DMS153 treated with DMSO at 0.1 percent for 48 hours (cell line): ENCODE results near the gene HIBADH.

Experiments
- DNase-seq: peaks from one replicate; lab custom pipeline; 2025; ENCODE audit not compliant: unreplicated experiment; lab: John Stamatoyannopoulos, UW

The HIBADH gene

DNA sequence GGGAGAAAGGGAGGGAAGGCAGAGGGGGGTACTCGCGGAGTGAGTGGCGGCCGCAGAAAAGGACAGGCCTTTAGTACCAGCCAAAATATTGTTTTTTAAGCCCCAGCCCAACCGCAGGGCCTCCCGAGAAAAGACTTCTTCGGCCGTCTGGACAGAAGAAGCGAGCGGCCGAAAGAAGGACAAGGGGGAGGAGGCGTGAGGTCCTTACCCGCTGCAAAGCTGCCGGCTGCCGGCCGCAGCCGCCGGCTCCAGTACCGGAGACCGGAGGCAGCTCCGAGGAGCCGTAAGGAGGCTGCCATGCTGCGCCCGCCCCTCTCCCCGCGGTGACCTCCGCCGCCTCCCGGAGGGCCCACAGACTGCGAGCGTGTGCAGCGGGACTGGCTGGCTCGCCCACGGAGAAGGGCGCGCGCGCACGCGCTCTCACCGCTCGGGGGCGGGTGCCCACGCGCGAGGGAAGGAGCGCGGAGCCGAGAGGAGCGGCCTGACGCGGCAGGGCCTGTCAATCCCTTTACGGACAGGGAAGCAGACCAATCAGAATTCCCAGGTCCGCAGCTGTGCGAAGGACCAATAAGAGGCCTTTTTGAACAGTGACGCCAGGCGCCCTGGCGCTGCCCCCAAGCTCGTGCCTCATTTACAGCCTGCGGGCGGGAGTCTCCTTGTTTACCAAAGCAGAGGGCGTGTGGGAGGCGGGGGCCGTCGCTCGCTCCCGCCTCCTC is at the start of gene HIBADH:
Gene HIBADH (minus strand): TSS at position 394 of the 716 bp plus-strand sequence. CDS start 95 bp downstream, at position 299.
- DNase-seq = peak; percentile 100

DNA sequence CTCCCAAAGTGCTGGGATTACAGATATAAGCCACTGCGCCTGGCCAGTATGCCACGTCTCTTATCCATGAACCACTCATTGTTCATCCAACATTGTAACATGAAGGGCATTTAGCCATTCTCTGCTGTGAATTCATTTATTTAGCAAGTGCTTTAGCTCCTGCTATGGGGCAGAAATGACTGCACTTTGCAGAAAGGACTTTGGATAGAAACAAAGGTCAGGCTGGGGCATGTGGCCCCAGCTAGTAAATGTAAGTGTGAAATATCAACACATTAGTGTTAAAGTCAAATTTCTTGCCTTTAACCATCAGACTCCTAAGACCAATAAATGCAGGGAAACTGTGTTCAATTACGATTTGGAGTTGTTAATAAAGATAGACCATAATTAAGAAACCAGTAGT is 49.5 kb upstream of the HIBADH start:
- DNase-seq = no peak

DNA sequence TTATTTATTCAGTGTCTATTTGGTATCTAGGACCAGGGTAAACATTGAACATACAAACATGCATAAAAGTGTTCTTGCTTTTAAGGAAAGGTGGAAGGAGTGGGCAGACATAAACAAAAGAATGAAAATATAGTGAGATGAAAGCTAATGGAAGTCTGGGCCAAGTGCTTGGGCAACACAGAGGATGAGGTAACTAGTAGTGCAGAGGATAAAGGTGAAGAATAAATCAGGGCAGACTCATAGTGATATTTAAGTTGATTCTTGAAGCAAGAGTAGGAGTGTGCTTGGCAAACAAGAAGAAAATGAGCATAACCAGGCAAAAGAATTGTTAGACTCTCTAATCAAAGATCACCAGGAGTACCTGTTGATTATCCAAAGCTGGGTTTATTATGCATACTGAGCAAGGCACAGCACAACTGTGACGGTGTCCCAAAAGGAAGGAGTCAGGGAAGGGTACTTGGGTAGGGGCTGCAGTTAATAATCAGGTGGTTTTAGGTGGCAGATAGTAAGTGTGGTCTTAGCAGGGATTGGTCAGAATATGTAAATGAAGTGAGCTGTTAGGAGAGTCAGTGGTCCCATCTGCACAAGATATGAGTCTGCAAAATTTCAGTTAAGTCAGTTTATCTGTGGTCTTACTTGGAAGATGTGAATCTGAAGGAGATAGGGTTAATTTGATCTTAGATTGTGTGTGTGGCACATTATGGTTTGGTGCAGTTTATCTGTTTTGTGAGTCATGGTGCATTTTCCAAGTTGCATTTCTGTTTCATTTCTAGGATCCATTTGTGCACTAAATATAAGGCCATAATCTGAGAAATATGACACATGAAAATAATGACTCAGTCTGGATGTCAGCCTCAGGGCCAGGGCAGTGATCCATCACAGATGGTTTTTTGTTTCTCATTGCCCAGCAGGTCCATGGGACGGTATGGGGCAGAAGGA is 46.7 kb upstream of the HIBADH start:
- no peak for DNase-seq

- DNase-seq = no peak
Observed at GRCh38 chr7:27708485-27708884, 45.8 kb upstream of the HIBADH start.

GRCh38 chr7:27705200-27705594 is 42.5 kb upstream of the HIBADH start:
- no peak for DNase-seq

GRCh38 chr7:27704422-27705199 is 41.9 kb upstream of the HIBADH start:
- no peak for DNase-seq

- DNase-seq = no peak
Observed at GRCh38 chr7:27703181-27703580, 40.5 kb upstream of the HIBADH start.

DNA sequence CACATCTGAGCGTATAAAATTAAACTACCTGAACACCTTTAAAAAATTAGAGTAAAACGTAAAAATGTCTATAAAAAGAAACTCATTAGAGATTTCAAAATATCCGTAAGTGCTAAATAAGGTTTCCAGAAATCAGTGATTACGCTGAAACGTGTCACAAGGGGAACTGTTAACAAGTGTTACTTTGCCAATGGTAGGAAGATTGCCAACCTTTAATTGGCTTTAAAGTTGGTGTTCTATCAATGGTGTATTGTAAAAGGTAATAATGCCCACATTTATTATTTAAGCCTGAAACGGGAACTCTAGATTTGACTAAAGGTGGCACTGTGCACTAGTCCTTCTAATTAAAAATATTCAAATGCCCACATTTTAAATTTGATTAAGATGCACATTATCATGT is 37.8 kb upstream of the HIBADH start:
- DNase-seq = no peak

DNA sequence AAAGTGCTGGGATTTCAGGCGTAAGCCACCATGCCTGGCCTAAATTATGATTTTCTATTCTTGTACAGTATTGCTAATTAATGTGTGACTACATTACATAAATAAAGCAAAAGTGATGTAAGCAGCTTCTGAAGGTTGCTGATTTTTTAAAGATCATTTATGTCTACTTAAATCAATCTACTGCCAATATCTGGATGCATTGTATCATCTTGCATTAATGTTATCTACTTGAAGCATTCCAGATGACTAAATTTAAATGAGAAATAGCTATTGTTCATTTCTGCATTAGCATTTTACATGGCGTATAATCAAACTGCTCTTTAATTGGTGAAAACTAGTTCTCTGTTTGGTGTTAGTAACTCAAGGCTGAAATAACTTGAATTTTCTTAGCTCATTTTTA is 37.1 kb upstream of the HIBADH start:
- no peak for DNase-seq

DNA sequence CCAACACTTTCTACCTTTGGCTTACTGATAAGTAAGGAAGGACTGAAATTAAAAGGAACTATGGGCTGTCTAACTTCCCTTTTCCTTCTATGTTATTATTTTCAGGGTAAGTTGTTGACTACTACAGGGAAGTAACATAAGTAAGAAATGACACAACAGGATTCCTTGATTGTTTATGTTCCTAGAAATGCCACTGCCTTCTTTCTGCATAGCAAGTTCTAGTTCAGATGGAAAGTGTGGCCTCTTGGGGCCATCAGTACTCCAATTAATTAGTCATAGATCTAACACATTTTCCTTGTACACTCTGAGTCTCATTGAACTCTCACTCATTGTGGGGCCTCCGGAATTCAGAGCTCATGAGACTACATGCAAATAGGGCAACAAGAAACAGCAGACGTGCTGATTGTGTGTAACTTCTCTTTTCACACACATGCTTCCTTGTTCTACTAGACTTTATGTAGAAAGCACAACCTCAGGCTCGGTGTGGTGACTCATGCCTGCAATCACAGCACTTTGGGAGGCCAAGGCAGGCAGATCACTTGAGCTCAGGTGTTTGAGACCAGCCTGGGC is 35.3 kb upstream of the HIBADH start:
- no peak for DNase-seq

DNA sequence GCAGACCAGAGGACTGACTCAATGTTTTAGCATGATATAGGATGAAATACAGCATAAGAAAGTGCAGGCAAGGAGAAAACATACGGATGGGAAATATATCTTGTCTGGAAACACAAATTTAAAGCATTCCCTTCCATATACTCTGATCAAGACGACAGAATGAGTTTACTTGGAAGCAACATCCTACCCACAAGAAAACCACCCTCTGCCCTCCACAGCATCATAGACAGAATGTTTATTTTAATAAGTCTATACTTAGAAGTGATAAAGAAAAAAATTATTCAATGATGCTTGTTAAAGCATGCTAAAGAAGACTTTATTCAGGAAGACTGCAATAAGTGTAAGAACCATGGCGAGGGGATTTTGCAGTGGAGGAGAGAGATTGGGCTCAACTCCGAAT is 32.4 kb upstream of the HIBADH start:
- no peak for DNase-seq

- DNase-seq = no peak
Observed at GRCh38 chr7:27693794-27694193, 31.1 kb upstream of the HIBADH start.

DNA sequence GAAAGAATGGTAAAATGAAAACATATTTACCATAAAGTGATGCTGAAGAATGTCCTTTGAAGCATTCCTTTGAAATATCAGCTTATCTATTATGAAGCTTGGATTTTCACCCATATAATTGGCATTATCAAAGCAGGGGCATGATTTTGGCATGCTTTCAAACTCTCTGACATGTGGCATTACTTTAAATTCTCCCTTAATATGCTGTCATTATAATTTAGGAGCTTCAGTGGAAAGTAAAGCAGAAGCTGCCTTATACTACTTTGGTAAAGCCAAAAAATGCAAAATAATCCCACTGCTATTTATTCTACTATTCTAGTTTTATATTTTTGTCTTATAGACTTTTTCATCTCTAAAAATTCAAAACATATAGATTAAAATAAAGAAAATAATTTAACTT is 28.0 kb upstream of the HIBADH start:
- no peak for DNase-seq

DNA sequence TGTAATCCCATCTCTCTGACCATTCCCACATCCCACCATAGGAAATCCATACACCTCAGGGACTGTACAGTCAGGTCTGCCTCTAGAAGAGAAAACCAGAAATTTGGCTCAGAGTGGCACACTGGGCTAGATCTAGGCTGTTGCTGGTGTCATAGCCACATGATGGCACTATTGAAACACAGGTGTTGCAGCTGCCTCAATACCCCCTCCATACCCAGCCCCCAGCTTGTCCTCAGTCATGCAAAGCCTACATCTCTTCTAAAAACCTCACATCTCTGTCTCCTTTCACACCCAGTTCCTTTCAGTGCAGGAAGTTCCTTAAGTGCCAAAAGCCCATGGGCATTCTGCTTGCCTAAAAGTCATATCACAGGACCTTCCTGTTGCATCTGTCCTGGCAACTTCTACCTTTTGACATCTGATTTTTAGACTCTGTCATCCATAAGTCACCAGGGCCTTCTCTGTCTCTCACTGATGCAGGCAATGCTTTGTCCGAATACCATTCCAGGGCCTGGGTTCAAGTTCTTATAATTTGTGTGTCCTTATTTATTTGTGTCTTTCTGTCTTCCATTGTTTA is 27.0 kb upstream of the HIBADH start:
- peak; percentile 26 for DNase-seq

DNA sequence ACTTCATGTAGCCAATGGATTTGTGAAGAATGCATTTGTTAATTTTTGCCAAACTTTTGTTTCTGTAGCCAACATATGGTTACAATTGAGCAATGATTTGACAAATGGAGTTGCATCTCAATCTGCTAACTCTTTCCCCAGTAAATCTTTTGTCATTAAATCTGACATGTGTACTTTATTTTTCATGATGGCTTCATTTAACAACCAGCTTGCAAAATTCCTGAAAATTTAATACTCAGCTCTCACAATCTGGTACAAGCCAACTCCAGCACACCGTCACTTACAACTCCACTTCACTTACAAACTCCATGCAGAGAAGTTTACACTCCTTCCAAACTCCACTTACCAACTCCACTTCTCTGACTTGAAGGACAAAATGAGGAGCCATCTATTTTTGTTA is 26.5 kb upstream of the HIBADH start:
- DNase-seq = no peak

- DNase-seq = no peak
Observed at GRCh38 chr7:27688646-27689045, 26.0 kb upstream of the HIBADH start.

GRCh38 chr7:27688056-27688455 is 25.4 kb upstream of the HIBADH start:
- DNase-seq = no peak

DNA sequence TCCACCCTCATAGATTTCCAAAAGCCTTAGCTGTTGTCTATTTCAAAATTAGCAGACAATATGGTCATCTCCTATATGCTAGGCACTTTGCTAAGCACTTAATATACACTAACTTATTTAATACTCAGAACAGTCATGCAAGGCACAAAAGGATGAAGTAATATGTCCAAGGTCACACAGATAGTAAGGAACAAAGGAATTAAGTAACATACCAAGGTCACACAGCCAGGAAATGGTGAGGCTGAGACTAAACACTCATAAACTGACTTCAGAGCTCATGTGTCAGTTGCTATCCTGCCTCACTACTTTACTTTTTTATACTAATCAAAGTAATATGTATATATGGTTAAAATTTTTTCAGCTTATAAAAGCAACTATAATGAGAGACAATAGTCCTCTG is 23.6 kb upstream of the HIBADH start:
- no peak for DNase-seq

DNA sequence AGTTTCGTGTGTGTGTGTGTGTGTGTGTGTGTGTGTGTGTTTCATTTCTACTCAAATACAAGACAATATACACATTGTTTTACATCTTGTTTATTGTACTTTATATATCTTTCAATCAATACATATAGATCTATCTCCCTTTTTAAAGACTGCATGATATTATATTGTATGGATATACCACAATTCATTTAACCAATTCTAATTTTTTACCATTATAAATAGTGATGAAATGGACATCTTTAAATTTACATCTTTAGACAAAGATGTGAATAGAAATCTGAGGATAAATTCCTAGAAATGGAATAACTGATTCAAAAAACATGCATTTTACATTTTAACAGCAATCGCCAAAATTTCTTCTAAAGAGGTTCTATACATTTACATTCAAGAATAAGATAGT is 23.2 kb upstream of the HIBADH start:
- DNase-seq = no peak

GRCh38 chr7:27685209-27685608 is 22.5 kb upstream of the HIBADH start:
- no peak for DNase-seq

DNA sequence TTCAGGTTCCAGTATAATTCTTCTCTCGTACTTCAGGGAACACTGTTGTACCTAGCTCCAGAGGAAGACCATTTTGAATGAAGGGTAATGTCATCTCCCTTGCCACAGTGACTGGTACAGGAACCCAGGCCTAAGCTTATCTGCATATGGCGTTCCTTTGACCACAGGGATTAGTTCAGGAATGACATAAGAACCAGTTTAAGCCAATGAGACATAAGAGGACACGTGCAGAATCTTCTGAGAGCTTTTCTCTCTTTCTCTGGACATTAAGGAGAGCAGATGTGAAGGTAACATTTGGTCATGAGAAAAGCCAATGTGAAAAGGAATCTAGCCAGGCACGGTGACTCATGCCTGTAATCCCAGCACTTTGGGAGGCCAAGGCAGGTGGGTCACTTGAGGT is 21.8 kb upstream of the HIBADH start:
- no peak for DNase-seq
